ENCODE measurements around the gene DGKE.

The DGKE gene

GRCh38 chr17:56826611-56827414 lies 7.1 kb upstream of the DGKE start:
- no peak overlapping the region for H3K4me3 ChIP-seq (ENCODE audit: low read depth, low read length)
- no peak for DNase-seq (ENCODE audit: low read depth, low spot score)
- in situ Hi-C loops (cut with HindIII; ENCODE audit: low sequenced_read_pairs) = no loop called here
- TF ChIP-seq CTCF (IDR thresholded peaks at IDR 0.05; ENCODE audit: low read depth, low read length) = no peak

GRCh38 chr17:56830726-56831368 lies 3.1 kb upstream of the DGKE start:
- no peak for DNase-seq (ENCODE audit: low read depth, low spot score)
- H3K4me3 ChIP-seq (ENCODE audit: low read depth, low read length) = no peak overlapping the region
- TF ChIP-seq CTCF (IDR thresholded peaks at IDR 0.05; ENCODE audit: low read depth, low read length) = no peak
- in situ Hi-C loops (cut with HindIII; ENCODE audit: low sequenced_read_pairs) = no loop called here

GRCh38 chr17:56831369-56832095 lies 2.4 kb upstream of the DGKE start:
- H3K4me3 ChIP-seq (ENCODE audit: low read depth, low read length) = no peak overlapping the region
- in situ Hi-C loops (cut with HindIII; ENCODE audit: low sequenced_read_pairs) = no loop called here
- no peak for DNase-seq (ENCODE audit: low read depth, low spot score)
- TF ChIP-seq CTCF (IDR thresholded peaks at IDR 0.05; ENCODE audit: low read depth, low read length) = no peak

- no peak for DNase-seq (ENCODE audit: low read depth, low spot score)
- in situ Hi-C loops (cut with HindIII; ENCODE audit: low sequenced_read_pairs) = no loop called here
- H3K4me3 ChIP-seq (ENCODE audit: low read depth, low read length) = peak overlapping the region; percentile 14
- no peak for TF ChIP-seq CTCF (IDR thresholded peaks at IDR 0.05; ENCODE audit: low read depth, low read length)
These were observed 1.5 kb upstream of the DGKE start for GRCh38 chr17:56832446-56832845.

GRCh38 chr17:56833057-56833808 lies 718 bp upstream of the DGKE start:
- TF ChIP-seq CTCF (IDR thresholded peaks at IDR 0.05; ENCODE audit: low read depth, low read length) = no peak
- peak; percentile 43 for DNase-seq (ENCODE audit: low read depth, low spot score)
- in situ Hi-C loops (cut with HindIII; ENCODE audit: low sequenced_read_pairs) = no loop called here
- H3K4me3 ChIP-seq (ENCODE audit: low read depth, low read length) = peak overlapping the region; percentile 61
